GM12878 (cell line): ENCODE measurements around the gene AVEN. TPM values are rescaled to one million over a fixed set of nuclear protein-coding genes. Genes with fewer than 3 reads are reported as not detected.

Source experiments
- ATAC-seq: fragments of 200-7000 bp; cut with Tn5 transposase; 3 replicates; pipeline ENCODE4 v1.9.1; 2020; ENCODE audit warnings: mild to moderate bottlenecking, moderate library complexity
- BruUV-seq: library from RNA; stranded (reverse); fragments of 400-500 nt; replicated peaks from 2 replicates; lab custom pipeline; 2021; lab: Mats Ljungman, UMichigan
- CTCF ChIA-PET: fragments of 300-600 bp; sonication (Branson Sonifier 250); formaldehyde crosslinking; extraction: SDS; loops from one replicate; lab custom pipeline; 2021; ENCODE audit warnings: inconsistent platforms; lab: Yijun Ruan, JAX
- POLR2A ChIA-PET: fragments of 350-600 bp; formaldehyde crosslinking; extraction: SDS; loops from one replicate; lab custom pipeline; 2021; ENCODE audit warnings: inconsistent platforms; lab: Charles Lee
- RAD21 ChIA-PET: fragments of 300-600 bp; sonication (Branson Sonifier 250); formaldehyde crosslinking; loops from one replicate; lab custom pipeline; 2023; ENCODE audit warnings: antibody characterized with exemption; ENCODE audit not compliant: unreplicated experiment; lab: Charles Lee
- SMC1A ChIA-PET: fragments of 300-600 bp; sonication (Branson Sonifier 250); formaldehyde crosslinking; loops from one replicate; lab custom pipeline; 2023; ENCODE audit not compliant: unreplicated experiment, uncharacterized antibody; lab: Charles Lee
- DNase-seq: peaks from one replicate; pipeline ENCODE4 v3.0.0-alpha.2; 2011; ENCODE audit warnings: low read depth, low spot score
- FAIRE-seq: peaks from 3 replicates; lab custom pipeline; 2011; peaks lifted over from hg19 to GRCh38; lab: Jason Lieb, UNC
- H2AFZ ChIP-seq: 2 replicates; pipeline ENCODE4 v1.6.0; 2011; ENCODE audit warnings: low read depth, low read length, control low read depth; ENCODE audit not compliant: control insufficient read depth
- H3K27ac ChIP-seq: 2 replicates; pipeline ENCODE4 v1.5.1; 2011; ENCODE audit warnings: control low read depth; ENCODE audit not compliant: control insufficient read depth, insufficient read depth
- H3K27me3 ChIP-seq, 2 experiments: replicated peaks in 1 of 2; 2 replicates each; pipeline versions ENCODE4 v1.6.0 to v1.6.1; 2011; ENCODE audit warnings: low read length in 1 of 2; ENCODE audit not compliant: control insufficient read depth in 2 of 2, insufficient read depth in 2 of 2
- H3K36me3 ChIP-seq, 2 experiments: 2 replicates each; pipeline ENCODE4 v1.5.1; 2011; ENCODE audit warnings: low read length in 1 of 2; ENCODE audit not compliant: control insufficient read depth in 2 of 2, insufficient read depth in 2 of 2
- H3K4me1 ChIP-seq: 2 replicates; pipeline ENCODE4 v1.6.1; 2011; ENCODE audit warnings: mild to moderate bottlenecking, low read length, moderate library complexity, mixed read lengths; ENCODE audit not compliant: control insufficient read depth, insufficient read depth
- H3K4me2 ChIP-seq: 2 replicates; pipeline ENCODE4 v1.6.0; 2011; ENCODE audit warnings: control low read depth; ENCODE audit not compliant: control insufficient read depth, insufficient read depth
- H3K4me3 ChIP-seq: fragments of 200-600 bp; sonication (generic); 2 replicates; pipeline ENCODE4 v1.5.1; 2016
- H3K79me2 ChIP-seq: 2 replicates; pipeline ENCODE4 v1.6.0; 2011; ENCODE audit warnings: low read length; ENCODE audit not compliant: control insufficient read depth, insufficient read depth
- H3K9ac ChIP-seq: 2 replicates; pipeline ENCODE4 v1.8.0; 2011; ENCODE audit warnings: low read length, control low read depth, mixed read lengths; ENCODE audit not compliant: control insufficient read depth, insufficient read depth
- H3K9me3 ChIP-seq: replicated peaks from 3 replicates; pipeline ENCODE4 v1.5.1; 2011; ENCODE audit warnings: mild to moderate bottlenecking, low read length; ENCODE audit not compliant: control insufficient read depth, insufficient read depth
- H4K20me1 ChIP-seq: 2 replicates; pipeline ENCODE4 v1.6.0; 2011; ENCODE audit not compliant: control insufficient read depth, insufficient read depth
- BCLAF1 ChIP-seq: fragments of 450-650 bp; IDR thresholded peaks from 2 replicates; pipeline ENCODE4 v1.6.1; 2017; ENCODE audit warnings: antibody characterized with exemption, mild to moderate bottlenecking, moderate library complexity
- CTCF ChIP-seq, 3 experiments: IDR thresholded peaks in 2 of 3; conservative IDR thresholded peaks in 1 of 3; 2 replicates each; pipeline ENCODE4 v1.5.1; 2011; ENCODE audit warnings: low read depth in 3 of 3, low read length in 3 of 3, mild to moderate bottlenecking in 3 of 3, control low read depth in 2 of 3, moderate library complexity in 2 of 3, inconsistent platforms in 1 of 3, mixed read lengths in 1 of 3; ENCODE audit not compliant: control insufficient read depth in 2 of 3, insufficient read depth in 1 of 3; ENCODE audit errors: extremely low read depth in 1 of 3
- HCFC1 ChIP-seq: fragments of 150-350 bp; IDR thresholded peaks from 2 replicates; pipeline ENCODE4 v1.6.1; 2014; ENCODE audit warnings: low read length
- HDAC6 ChIP-seq: fragments of 200-600 bp; sonication (generic); IDR thresholded peaks from one replicate; pipeline ENCODE4 v1.8.0; 2017; ENCODE audit warnings: antibody characterized with exemption; ENCODE audit not compliant: unreplicated experiment
- MLLT1 ChIP-seq: fragments of 450-650 bp; IDR thresholded peaks from 2 replicates; pipeline ENCODE4 v1.6.1; 2016; ENCODE audit warnings: mild to moderate bottlenecking
- POU2F2 ChIP-seq: IDR thresholded peaks from 3 replicates; pipeline ENCODE4 v1.6.1; 2011; ENCODE audit warnings: low read depth, mild to moderate bottlenecking, low read length, borderline replicate concordance
- SMAD5 ChIP-seq: IDR thresholded peaks from 2 replicates; pipeline ENCODE4 v1.6.1; 2016; ENCODE audit warnings: antibody characterized with exemption, low read depth
- SREBF1 ChIP-seq: IDR thresholded peaks from 2 replicates; pipeline ENCODE4 v1.6.1; 2012; ENCODE audit warnings: mild to moderate bottlenecking, low read length
- TAF1 ChIP-seq: IDR thresholded peaks from 2 replicates; pipeline ENCODE4 v1.6.1; 2011; ENCODE audit warnings: mild to moderate bottlenecking, low read depth, low read length, borderline replicate concordance
- TCF7 ChIP-seq: IDR thresholded peaks from 2 replicates; pipeline ENCODE4 v1.6.1; 2014; ENCODE audit warnings: antibody characterized with exemption, borderline replicate concordance
- ZBED1 ChIP-seq: IDR thresholded peaks from 2 replicates; pipeline ENCODE4 v1.6.1; 2016; ENCODE audit warnings: borderline replicate concordance
- ZNF622 ChIP-seq: fragments of 450-650 bp; IDR thresholded peaks from 2 replicates; pipeline ENCODE4 v1.6.1; 2017; ENCODE audit warnings: mild to moderate bottlenecking, inconsistent platforms
- WGBS: methylation state at CpG from one replicate; pipeline ENCODE4 v1.1.6; 2016; ENCODE audit warnings: low lambda C conversion rate; ENCODE audit not compliant: insufficient replicate concordance, insufficient coverage; ENCODE audit errors: missing lambda C conversion rate; 5-methylcytosine and 5-hydroxymethylcytosine counted together
- in situ Hi-C: fragments of 300-500 bp; cut with MboI; formaldehyde crosslinking; loops from 9 replicates; pipeline ENCODE4 v1.14.3; 2018; ENCODE audit warnings: mixed read lengths
- intact Hi-C: fragments of 100-400 bp; cut with micrococcal nuclease; formaldehyde crosslinking; loops from one replicate; pipeline ENCODE4 v1.14.2; 2022; ENCODE audit not compliant: unreplicated experiment
- polyA plus RNA-seq, 11 experiments: library from polyadenylated mRNA; depleted of rRNA in 4 of 11; unstranded in 6 of 11; stranded (reverse) in 5 of 11; fragments of >200 nt; fragmentation: Nextera tagmentation in 4 of 11; fragmentation: Illumina TruSeq in 1 of 11; extraction: Ambion mirVana in 4 of 11; extraction: Trizol in 1 of 11; gene quantifications; 1 replicate in 1 of 11; 2 replicates in 10 of 11; pipeline versions ENCODE4 v1.2.1 to v1.2.3, GENCODE V29; 2011 to 2016; ENCODE audit warnings: inconsistent platforms in 2 of 11, missing spikeins in 2 of 11, low read depth in 1 of 11
- total RNA-seq, 4 experiments: library from RNA; depleted of rRNA in 3 of 4; stranded (reverse); fragments of >200 nt in 3 of 4; fragmentation: Illumina TruSeq in 1 of 4; extraction: Trizol in 1 of 4; gene quantifications; 2 replicates each; pipeline versions ENCODE4 v1.2.1 to v1.2.3, GENCODE V29; 2013 to 2021
- TF ChIP-seq, protein P1 (sequence below): fragments of 150-350 bp; IDR thresholded peaks from 2 replicates; pipeline ENCODE4 v1.6.1; 2014; ENCODE audit warnings: mild to moderate bottlenecking, low read depth, low read length

AVEN gene
- total and polyA plus RNA-seq, 10 of the 15 experiments (the other 5 are each of a cell fraction or from before 2014, with no cell fraction given) = 1.4 to 15.1 (median 10.5) TPM

GRCh38 chr15:33882921-33883320 lies 156.1 kb downstream of the AVEN start:
- H3K27me3 ChIP-seq = no peaks in the 10 kb centered on the region
- no TSS peak for BruUV-seq
- ChIA-PET RAD21 (no interaction called here), SMC1A (no interaction called here), CTCF (no interaction called here), POLR2A (no interaction called here)
- H3K36me3 ChIP-seq = no peaks in the 10 kb centered on the region
- FAIRE-seq (no peak), ATAC-seq (no peak), DNase-seq (no peak)
- H3K9me3 ChIP-seq = no peaks in the 10 kb centered on the region; the same call in 2 of the 3 replicates
- H4K20me1 ChIP-seq = no peaks in the 10 kb centered on the region
- in situ Hi-C loops (no loop called here), intact Hi-C loops (no loop called here)
- H3K4me1 ChIP-seq = no peaks in the 10 kb centered on the region
- H2AFZ ChIP-seq = no peak overlapping the region
- H3K79me2 ChIP-seq = no peaks in the 10 kb centered on the region
- H3K27ac ChIP-seq = no peak overlapping the region
- no peak overlapping the region for H3K4me3 ChIP-seq
- WGBS = 98% methylated on average over 2 of the region's 2 CpGs
- no peak overlapping the region for H3K4me2 ChIP-seq
- no peak overlapping the region for H3K9ac ChIP-seq
- TF ChIP-seq CTCF (IDR thresholded peaks at IDR 0.05 in 2 of 3, conservative IDR thresholded peaks at IDR 0.05 in 1 of 3; ENCODE audit: control insufficient read depth in 2 of 3, extremely low read depth in 1 of 3, insufficient read depth in 1 of 3, low read depth in 3 of 3, low read length in 3 of 3) (no peak), TCF7 (no peak), POU2F2 (no peak), TAF1 (no peak), SMAD5 (no peak), SREBF1 (no peak), BCLAF1 (no peak), HDAC6 (no peak), HCFC1 (no peak), MLLT1 (no peak), ZNF622 (no peak), ZBED1 (no peak)
- TF ChIP-seq, protein P1, sequence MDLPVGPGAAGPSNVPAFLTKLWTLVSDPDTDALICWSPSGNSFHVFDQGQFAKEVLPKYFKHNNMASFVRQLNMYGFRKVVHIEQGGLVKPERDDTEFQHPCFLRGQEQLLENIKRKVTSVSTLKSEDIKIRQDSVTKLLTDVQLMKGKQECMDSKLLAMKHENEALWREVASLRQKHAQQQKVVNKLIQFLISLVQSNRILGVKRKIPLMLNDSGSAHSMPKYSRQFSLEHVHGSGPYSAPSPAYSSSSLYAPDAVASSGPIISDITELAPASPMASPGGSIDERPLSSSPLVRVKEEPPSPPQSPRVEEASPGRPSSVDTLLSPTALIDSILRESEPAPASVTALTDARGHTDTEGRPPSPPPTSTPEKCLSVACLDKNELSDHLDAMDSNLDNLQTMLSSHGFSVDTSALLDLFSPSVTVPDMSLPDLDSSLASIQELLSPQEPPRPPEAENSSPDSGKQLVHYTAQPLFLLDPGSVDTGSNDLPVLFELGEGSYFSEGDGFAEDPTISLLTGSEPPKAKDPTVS = no peak
